Cardiac muscle cell (in vitro differentiated cells and primary cell): Measurements from ENCODE around the gene TRMU. TPM values are rescaled to one million over a fixed set of nuclear protein-coding genes. Genes with fewer than 3 reads are reported as not detected.
A peak's percentile ranks its signal among the peaks of the same experiment; 100 is the strongest.

Source experiments
- DNase-seq, 2 donors: peaks; one replicate each; pipeline versions ENCODE4 v3.0.0 to v3.0.0-alpha.2; 2010 to 2017; ENCODE audit warnings: low read depth in 1 of 2, low spot score in 1 of 2
- H3K27ac ChIP-seq: fragments of 200-600 bp; sonication (generic); 2 replicates; pipeline ENCODE4 v1.5.1; 2016
- H3K27me3 ChIP-seq: fragments of 200-600 bp; sonication (generic); 2 replicates; pipeline ENCODE4 v1.6.0; 2016; ENCODE audit warnings: control low read depth
- H3K36me3 ChIP-seq: fragments of 200-600 bp; sonication (generic); 2 replicates; pipeline ENCODE4 v1.5.1; 2016; ENCODE audit warnings: control low read depth
- H3K4me1 ChIP-seq: fragments of 200-600 bp; sonication (generic); 2 replicates; pipeline ENCODE4 v1.8.1; 2017; ENCODE audit warnings: low read depth, mild to moderate bottlenecking, mixed run types
- H3K4me3 ChIP-seq: fragments of 200-600 bp; sonication (generic); 2 replicates; pipeline ENCODE4 v1.5.1; 2016; ENCODE audit warnings: mild to moderate bottlenecking
- H3K9me3 ChIP-seq: fragments of 200-600 bp; sonication (generic); 2 replicates; pipeline ENCODE4 v1.5.1; 2017; ENCODE audit warnings: low read depth, mild to moderate bottlenecking, control low read depth
- polyA plus RNA-seq: library from polyadenylated mRNA; unstranded; fragments of >200 nt; fragmentation: Nextera tagmentation; extraction: Ambion mirVana; gene quantifications from 2 replicates; pipeline ENCODE4 v1.2.1, GENCODE V29; 2016
- total RNA-seq: library from RNA; depleted of rRNA; stranded (reverse); fragments of >200 nt; gene quantifications from 2 replicates; pipeline ENCODE4 v1.2.3, GENCODE V29; 2016
- TF ChIP-seq, protein P1 (sequence below): IDR thresholded peaks from 2 replicates; pipeline ENCODE4 v1.5.1; 2012; ENCODE audit warnings: low read depth, mild to moderate bottlenecking, low read length

TRMU gene
- total and polyA plus RNA-seq, 2 experiments from 2014 or later = 127 to 130 TPM

DNA sequence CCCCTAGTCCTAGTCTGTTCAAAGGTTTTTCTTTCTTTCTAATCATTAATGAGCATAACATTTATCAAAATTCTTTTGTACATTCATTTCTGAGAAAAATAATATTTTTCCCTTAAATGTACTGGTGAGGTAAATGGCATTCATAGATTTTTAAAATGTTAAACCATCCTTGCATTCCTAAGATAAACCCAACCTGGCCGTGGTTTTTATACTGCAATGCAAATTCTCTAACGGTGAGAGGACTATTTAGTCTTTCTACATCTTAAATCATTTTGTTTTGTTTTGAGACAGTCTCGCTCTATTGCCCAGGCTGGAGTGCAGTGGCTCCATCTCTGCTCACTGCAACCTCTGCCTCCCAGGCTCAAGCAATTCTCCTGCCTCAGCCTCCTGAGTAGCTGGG, 40.6 kb downstream of the TRMU start:
- TF ChIP-seq, protein P1, sequence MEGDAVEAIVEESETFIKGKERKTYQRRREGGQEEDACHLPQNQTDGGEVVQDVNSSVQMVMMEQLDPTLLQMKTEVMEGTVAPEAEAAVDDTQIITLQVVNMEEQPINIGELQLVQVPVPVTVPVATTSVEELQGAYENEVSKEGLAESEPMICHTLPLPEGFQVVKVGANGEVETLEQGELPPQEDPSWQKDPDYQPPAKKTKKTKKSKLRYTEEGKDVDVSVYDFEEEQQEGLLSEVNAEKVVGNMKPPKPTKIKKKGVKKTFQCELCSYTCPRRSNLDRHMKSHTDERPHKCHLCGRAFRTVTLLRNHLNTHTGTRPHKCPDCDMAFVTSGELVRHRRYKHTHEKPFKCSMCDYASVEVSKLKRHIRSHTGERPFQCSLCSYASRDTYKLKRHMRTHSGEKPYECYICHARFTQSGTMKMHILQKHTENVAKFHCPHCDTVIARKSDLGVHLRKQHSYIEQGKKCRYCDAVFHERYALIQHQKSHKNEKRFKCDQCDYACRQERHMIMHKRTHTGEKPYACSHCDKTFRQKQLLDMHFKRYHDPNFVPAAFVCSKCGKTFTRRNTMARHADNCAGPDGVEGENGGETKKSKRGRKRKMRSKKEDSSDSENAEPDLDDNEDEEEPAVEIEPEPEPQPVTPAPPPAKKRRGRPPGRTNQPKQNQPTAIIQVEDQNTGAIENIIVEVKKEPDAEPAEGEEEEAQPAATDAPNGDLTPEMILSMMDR = no peak
- H3K27ac ChIP-seq = no peak overlapping the region
- H3K4me3 ChIP-seq = no peak overlapping the region
- H3K36me3 ChIP-seq = no peaks in the 10 kb centered on the region
- DNase-seq = no peak
- no peaks in the 10 kb centered on the region for H3K9me3 ChIP-seq
- H3K27me3 ChIP-seq = no peaks in the 10 kb centered on the region
- peaks cover 14% of the 10 kb centered on the region for H3K4me1 ChIP-seq

DNA sequence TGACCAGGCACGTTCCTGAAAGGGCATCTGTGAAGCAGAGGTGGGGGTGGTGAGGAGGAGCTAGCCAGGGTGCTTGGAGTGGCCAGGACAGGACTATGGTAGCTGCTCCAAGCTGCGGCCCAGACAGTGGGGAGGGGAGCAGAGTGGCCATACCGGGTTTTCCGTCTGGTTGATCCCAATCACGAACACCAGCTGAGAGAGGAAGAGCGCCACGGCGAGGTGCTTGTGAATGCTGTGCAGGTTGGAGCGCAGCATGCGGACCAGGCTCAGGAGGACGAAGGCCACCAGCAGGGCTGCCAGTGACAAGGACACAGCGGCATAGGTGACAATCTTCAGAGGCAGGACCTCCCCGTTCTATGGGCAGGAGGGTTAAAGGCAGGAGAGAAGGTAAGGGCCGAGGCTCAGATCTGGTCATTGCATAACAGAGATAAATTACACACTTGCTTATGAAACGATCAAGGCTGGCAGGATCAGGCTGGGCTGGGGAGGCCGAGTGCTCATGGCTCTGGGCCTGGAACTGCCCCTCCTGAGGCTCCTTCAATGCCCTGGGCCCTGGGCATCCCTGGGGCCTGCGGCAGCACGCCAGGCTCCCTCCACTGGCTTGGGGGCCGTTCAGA, 41.5 kb downstream of the TRMU start:
- H3K27me3 ChIP-seq = no peaks in the 10 kb centered on the region
- peak overlapping the region; percentile 93 for H3K27ac ChIP-seq
- H3K9me3 ChIP-seq = no peaks in the 10 kb centered on the region
- no peaks in the 10 kb centered on the region for H3K36me3 ChIP-seq
- peaks cover 14% of the 10 kb centered on the region for H3K4me1 ChIP-seq
- no peak overlapping the region for H3K4me3 ChIP-seq
- TF ChIP-seq, protein P1 = no peak
- no peak for DNase-seq

- Histone ChIP-seq H3K4me1 (peaks cover 14% of the 10 kb centered on the region), H3K36me3 (peaks cover 3% of the 10 kb centered on the region), H3K9me3 (no peaks in the 10 kb centered on the region), H3K27me3 (no peaks in the 10 kb centered on the region), H3K27ac (peak overlapping the region; percentile 93), H3K4me3 (no peak overlapping the region)
- DNase-seq = peak; percentile 21 to 88
- TF ChIP-seq, protein P1 = no peak
These were observed 42.3 kb downstream of the TRMU start for GRCh38 chr22:46377525-46378425.

DNA sequence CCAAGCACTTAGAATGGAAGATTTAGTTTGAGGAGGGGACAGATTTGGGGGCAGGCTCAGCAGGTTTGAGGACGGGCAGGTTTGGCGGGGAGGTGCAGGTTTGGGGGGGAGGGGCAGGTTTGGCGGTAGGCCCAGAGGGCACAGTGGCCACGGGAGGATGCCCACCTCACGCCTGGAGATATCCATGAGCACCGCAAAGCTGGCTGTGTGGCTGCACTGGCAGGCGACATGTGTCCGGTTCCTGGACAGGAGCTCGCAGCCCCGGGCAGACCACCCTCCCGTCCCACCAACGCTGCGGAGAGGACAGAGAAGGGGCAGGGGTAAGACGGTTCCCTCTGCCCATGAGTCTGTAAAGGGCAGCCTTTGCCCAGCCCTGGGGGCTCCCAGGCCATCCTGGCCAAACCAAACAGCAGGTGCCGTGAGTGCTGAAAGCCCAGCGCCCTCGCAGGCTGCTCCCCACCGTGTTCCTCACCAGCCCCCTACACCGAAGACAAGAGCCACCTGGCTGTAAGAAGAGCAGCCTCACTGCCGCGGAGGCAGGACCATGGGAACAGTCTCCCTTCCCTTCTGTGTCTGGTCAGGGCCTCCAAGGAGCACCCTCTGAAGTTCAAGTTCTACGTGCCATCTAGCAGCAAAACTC, 43.0 kb downstream of the TRMU start:
- Histone ChIP-seq H3K4me1 (peaks cover 14% of the 10 kb centered on the region), H3K27ac (peak overlapping the region; percentile 93), H3K9me3 (no peaks in the 10 kb centered on the region), H3K4me3 (no peak overlapping the region), H3K36me3 (peaks cover 8% of the 10 kb centered on the region), H3K27me3 (no peaks in the 10 kb centered on the region)
- DNase-seq = no peak
- TF ChIP-seq, protein P1 = no peak

DNA sequence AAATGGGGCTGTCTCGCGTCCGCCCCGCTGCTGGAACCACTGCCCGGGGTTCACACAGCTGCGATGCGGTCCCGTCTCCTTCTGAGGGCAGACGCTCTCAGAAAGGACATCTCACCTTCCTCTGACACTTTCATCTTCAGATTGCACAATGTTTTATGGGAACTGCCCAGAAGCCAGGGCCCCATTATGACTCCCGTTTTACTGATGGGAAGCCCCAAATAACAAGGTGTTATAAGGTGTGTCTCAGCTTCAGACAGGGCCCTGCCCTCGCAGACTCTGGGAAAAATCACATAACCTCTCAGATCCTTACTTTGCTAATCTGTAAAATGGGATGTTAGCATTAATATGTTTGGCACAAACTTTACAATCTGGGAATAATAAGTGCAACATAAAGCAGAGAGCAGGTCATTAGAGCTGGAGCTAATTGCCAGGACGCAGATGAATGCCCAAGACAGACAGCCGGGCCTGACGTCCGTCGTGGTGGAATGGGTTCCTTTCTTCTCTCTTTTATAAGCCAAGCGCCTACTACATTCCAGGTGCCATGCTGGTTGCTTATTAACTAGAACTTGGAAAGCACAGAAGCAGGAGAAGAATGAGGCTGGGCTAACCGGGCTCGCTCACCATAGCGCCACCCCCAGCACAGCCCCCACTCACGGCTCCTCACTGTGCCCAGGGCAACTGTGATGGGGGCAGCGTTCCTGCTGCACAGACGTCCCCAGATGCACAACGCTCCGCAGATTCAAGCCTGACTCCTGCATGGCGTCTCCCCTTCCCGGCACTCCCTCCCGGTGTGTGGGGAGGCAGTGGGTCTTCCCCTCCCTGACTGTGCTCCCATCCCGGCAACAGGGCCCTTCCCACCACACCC, 43.8 kb downstream of the TRMU start:
- H3K4me3 ChIP-seq = no peak overlapping the region
- no peak overlapping the region for H3K27ac ChIP-seq
- H3K36me3 ChIP-seq = peaks cover 8% of the 10 kb centered on the region
- TF ChIP-seq, protein P1 = no peak
- no peaks in the 10 kb centered on the region for H3K27me3 ChIP-seq
- H3K9me3 ChIP-seq = no peaks in the 10 kb centered on the region
- H3K4me1 ChIP-seq = peaks cover 14% of the 10 kb centered on the region
- no peak for DNase-seq
